ENCODE measurements around the gene BABAM2. TPM values are rescaled to one million over a fixed set of nuclear protein-coding genes. Genes with fewer than 3 reads are reported as not detected.

Gene BABAM2
- total and polyA plus RNA-seq, 4 donors, result 9.9 to 17.0 (median 13.9) TPM

DNA sequence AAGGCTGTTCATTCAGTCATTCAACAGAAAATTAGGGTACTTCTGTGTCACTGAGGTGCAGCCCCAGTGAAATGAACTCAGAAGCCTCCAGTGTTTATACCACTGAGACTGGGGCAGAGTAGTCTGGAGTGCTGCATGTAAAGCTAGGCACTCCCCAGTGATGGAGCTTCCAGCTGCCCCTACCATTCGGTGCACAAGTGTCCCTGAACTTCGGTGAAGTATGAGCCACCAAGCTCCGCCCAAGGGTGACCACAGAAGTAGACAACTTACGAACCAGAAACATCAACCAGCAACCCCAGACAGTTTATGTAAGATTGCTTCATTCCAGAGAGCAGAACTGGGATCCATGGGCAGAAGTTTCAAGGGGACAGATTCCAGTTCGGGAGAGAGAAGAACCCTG is 431.5 kb downstream of the BABAM2 start:
- WGBS, result 87% methylated on average over 5 of the region's 5 CpGs
- Histone ChIP-seq H3K9me3 (ENCODE audit: control insufficient read depth in 4 of 4, low read length in 3 of 4) (no peaks in the 10 kb centered on the region), H3K9ac (ENCODE audit: low read depth in 1 of 2, low read length in 2 of 2) (no peak overlapping the region), H3K36me3 (ENCODE audit: control insufficient read depth in 4 of 4, insufficient read depth in 3 of 4, low read depth in 1 of 4, low read length in 3 of 4) (no peaks in the 10 kb centered on the region), H3K4me1 (ENCODE audit: control insufficient read depth in 4 of 4, insufficient read depth in 4 of 4, low read length in 3 of 4) (no peaks in the 10 kb centered on the region), H3K27me3 (ENCODE audit: control insufficient read depth in 4 of 4, insufficient read depth in 4 of 4, low read length in 3 of 4) (no peaks in the 10 kb centered on the region), H3K4me3 (ENCODE audit: low read depth in 1 of 3, low read length in 3 of 3) (no peak overlapping the region), H3K27ac (ENCODE audit: low read depth in 1 of 2, low read length in 2 of 2) (no peak overlapping the region)
- no peak for DNase-seq (ENCODE audit: low spot score)
- TF ChIP-seq, protein P1, sequence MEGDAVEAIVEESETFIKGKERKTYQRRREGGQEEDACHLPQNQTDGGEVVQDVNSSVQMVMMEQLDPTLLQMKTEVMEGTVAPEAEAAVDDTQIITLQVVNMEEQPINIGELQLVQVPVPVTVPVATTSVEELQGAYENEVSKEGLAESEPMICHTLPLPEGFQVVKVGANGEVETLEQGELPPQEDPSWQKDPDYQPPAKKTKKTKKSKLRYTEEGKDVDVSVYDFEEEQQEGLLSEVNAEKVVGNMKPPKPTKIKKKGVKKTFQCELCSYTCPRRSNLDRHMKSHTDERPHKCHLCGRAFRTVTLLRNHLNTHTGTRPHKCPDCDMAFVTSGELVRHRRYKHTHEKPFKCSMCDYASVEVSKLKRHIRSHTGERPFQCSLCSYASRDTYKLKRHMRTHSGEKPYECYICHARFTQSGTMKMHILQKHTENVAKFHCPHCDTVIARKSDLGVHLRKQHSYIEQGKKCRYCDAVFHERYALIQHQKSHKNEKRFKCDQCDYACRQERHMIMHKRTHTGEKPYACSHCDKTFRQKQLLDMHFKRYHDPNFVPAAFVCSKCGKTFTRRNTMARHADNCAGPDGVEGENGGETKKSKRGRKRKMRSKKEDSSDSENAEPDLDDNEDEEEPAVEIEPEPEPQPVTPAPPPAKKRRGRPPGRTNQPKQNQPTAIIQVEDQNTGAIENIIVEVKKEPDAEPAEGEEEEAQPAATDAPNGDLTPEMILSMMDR (IDR thresholded peaks at IDR 0.05; ENCODE audit: low read depth, low read length, missing input control), result no peak
- TF ChIP-seq RXRA (IDR thresholded peaks at IDR 0.05), result no peak
- TF ChIP-seq EGR1 (IDR thresholded peaks at IDR 0.05; ENCODE audit: low read depth in 2 of 2), result no peak
- TF ChIP-seq, protein P2, sequence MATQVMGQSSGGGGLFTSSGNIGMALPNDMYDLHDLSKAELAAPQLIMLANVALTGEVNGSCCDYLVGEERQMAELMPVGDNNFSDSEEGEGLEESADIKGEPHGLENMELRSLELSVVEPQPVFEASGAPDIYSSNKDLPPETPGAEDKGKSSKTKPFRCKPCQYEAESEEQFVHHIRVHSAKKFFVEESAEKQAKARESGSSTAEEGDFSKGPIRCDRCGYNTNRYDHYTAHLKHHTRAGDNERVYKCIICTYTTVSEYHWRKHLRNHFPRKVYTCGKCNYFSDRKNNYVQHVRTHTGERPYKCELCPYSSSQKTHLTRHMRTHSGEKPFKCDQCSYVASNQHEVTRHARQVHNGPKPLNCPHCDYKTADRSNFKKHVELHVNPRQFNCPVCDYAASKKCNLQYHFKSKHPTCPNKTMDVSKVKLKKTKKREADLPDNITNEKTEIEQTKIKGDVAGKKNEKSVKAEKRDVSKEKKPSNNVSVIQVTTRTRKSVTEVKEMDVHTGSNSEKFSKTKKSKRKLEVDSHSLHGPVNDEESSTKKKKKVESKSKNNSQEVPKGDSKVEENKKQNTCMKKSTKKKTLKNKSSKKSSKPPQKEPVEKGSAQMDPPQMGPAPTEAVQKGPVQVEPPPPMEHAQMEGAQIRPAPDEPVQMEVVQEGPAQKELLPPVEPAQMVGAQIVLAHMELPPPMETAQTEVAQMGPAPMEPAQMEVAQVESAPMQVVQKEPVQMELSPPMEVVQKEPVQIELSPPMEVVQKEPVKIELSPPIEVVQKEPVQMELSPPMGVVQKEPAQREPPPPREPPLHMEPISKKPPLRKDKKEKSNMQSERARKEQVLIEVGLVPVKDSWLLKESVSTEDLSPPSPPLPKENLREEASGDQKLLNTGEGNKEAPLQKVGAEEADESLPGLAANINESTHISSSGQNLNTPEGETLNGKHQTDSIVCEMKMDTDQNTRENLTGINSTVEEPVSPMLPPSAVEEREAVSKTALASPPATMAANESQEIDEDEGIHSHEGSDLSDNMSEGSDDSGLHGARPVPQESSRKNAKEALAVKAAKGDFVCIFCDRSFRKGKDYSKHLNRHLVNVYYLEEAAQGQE (IDR thresholded peaks at IDR 0.05), result no peak
- TF ChIP-seq JUND (IDR thresholded peaks at IDR 0.05), result no peak
- TF ChIP-seq FOXA1 (IDR thresholded peaks at IDR 0.05), result no peak
- TF ChIP-seq, protein P3, sequence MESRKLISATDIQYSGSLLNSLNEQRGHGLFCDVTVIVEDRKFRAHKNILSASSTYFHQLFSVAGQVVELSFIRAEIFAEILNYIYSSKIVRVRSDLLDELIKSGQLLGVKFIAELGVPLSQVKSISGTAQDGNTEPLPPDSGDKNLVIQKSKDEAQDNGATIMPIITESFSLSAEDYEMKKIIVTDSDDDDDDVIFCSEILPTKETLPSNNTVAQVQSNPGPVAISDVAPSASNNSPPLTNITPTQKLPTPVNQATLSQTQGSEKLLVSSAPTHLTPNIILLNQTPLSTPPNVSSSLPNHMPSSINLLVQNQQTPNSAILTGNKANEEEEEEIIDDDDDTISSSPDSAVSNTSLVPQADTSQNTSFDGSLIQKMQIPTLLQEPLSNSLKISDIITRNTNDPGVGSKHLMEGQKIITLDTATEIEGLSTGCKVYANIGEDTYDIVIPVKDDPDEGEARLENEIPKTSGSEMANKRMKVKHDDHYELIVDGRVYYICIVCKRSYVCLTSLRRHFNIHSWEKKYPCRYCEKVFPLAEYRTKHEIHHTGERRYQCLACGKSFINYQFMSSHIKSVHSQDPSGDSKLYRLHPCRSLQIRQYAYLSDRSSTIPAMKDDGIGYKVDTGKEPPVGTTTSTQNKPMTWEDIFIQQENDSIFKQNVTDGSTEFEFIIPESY (IDR thresholded peaks at IDR 0.05), result no peak

DNA sequence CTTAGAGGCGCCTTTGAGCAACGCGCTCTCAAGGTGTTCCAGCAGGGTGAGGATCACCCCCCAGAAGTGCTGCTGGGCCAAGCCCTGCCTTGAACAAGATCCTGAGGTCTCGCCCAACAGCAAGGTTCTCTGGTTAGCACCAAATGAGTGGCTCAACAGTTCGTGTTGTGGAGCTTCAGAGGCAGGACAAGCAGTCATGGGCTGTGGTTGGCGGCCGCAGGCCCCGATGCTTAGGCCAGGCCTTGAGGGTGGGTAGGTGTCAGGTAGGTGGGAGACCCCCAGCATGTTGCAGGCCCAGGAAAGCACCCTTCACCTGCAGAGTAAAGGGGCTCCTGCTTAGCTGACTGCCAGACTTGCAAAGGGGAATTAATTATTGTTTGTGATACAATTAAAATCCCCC is 431.9 kb downstream of the BABAM2 start:
- DNase-seq (ENCODE audit: low spot score), result no peak

More for the DNA sequence above, 431.9 kb downstream of the BABAM2 start:
- H3K27me3 ChIP-seq (ENCODE audit: control insufficient read depth in 4 of 4, insufficient read depth in 4 of 4, low read length in 3 of 4), result no peaks in the 10 kb centered on the region
- no peaks in the 10 kb centered on the region for H3K4me1 ChIP-seq (ENCODE audit: control insufficient read depth in 4 of 4, insufficient read depth in 4 of 4, low read length in 3 of 4)
- no peak overlapping the region for H3K27ac ChIP-seq (ENCODE audit: low read depth in 1 of 2, low read length in 2 of 2)
- no peaks in the 10 kb centered on the region for H3K9me3 ChIP-seq (ENCODE audit: control insufficient read depth in 4 of 4, low read length in 3 of 4)
- no peak overlapping the region for H3K4me3 ChIP-seq (ENCODE audit: low read depth in 1 of 3, low read length in 3 of 3)
- TF ChIP-seq RAD21 (IDR thresholded peaks at IDR 0.05) (no peak), HNF4G (IDR thresholded peaks at IDR 0.05) (no peak), HNF4A (conservative IDR thresholded peaks at IDR 0.05) (no peak)
- TF ChIP-seq, protein P4, sequence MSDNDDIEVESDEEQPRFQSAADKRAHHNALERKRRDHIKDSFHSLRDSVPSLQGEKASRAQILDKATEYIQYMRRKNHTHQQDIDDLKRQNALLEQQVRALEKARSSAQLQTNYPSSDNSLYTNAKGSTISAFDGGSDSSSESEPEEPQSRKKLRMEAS (IDR thresholded peaks at IDR 0.05), result no peak
- TF ChIP-seq, protein P1 (IDR thresholded peaks at IDR 0.05; ENCODE audit: low read depth, low read length, missing input control), result no peak
- H3K36me3 ChIP-seq (ENCODE audit: control insufficient read depth in 4 of 4, insufficient read depth in 3 of 4, low read depth in 1 of 4, low read length in 3 of 4), result no peaks in the 10 kb centered on the region
- no peak overlapping the region for H3K9ac ChIP-seq (ENCODE audit: low read depth in 1 of 2, low read length in 2 of 2)
- WGBS, result 98% methylated on average over 8 of the region's 8 CpGs

Measured in liver (tissue), 9 donors.